Skeletal muscle satellite cell (primary cell): ENCODE measurements around the gene KRTAP5-11.
"Not testable (repeated sequence)": the region's sequence is repeated elsewhere in the genome, so short reads cannot be mapped to it uniquely, and the experiment has no call there.

ENCODE experiments used
- H3K27me3 ChIP-seq: 2 replicates; pipeline ENCODE4 v1.7.0; 2013; ENCODE audit warnings: low read length; ENCODE audit not compliant: control insufficient read depth, insufficient read depth
- H3K36me3 ChIP-seq: 2 replicates; pipeline ENCODE4 v1.7.0; 2013; ENCODE audit warnings: mild to moderate bottlenecking, control low read depth, low read length; ENCODE audit not compliant: insufficient read depth
- H3K4me1 ChIP-seq: 2 replicates; pipeline ENCODE4 v1.7.0; 2013; ENCODE audit warnings: low read length; ENCODE audit not compliant: control insufficient read depth, insufficient read depth
- H3K4me2 ChIP-seq: 2 replicates; pipeline ENCODE4 v1.7.0; 2013; ENCODE audit warnings: mild to moderate bottlenecking, low read length
- H3K4me3 ChIP-seq: 2 replicates; pipeline ENCODE4 v1.7.0; 2013; ENCODE audit warnings: low read length
- H3K9ac ChIP-seq: 2 replicates; pipeline ENCODE4 v1.7.0; 2013; ENCODE audit warnings: mild to moderate bottlenecking, low read depth, low read length, moderate library complexity
- H3K9me3 ChIP-seq: replicated peaks from 2 replicates; pipeline ENCODE4 v1.7.0; 2013; ENCODE audit warnings: mild to moderate bottlenecking, control low read depth, low read length

Gene KRTAP5-11

DNA sequence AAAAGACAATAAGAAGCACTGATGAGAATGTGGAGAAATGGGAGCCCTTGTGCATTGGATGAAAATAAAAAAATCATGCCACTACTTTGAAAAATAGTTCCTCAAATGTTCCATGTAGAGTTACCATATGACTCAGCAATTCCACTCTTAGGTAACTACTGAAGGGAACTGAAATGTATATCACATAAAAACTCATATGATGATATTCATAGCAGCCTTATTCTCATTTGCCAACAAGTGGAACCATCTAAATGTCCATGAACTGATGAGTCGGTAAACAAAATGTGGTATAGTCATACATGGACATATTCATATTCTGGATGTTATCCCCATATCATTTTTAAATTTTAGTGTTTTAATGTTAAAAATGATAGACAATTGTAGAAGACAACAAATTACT lies 31.0 kb downstream of the KRTAP5-11 start:
- H3K9me3 ChIP-seq, result no peaks in the 10 kb centered on the region
- H3K4me1 ChIP-seq, result no peaks in the 10 kb centered on the region
- H3K27me3 ChIP-seq, result peaks cover 33% of the 10 kb centered on the region
- H3K9ac ChIP-seq, result no peak overlapping the region
- H3K4me2 ChIP-seq, result no peak overlapping the region
- H3K4me3 ChIP-seq, result no peak overlapping the region
- no peaks in the 10 kb centered on the region for H3K36me3 ChIP-seq

DNA sequence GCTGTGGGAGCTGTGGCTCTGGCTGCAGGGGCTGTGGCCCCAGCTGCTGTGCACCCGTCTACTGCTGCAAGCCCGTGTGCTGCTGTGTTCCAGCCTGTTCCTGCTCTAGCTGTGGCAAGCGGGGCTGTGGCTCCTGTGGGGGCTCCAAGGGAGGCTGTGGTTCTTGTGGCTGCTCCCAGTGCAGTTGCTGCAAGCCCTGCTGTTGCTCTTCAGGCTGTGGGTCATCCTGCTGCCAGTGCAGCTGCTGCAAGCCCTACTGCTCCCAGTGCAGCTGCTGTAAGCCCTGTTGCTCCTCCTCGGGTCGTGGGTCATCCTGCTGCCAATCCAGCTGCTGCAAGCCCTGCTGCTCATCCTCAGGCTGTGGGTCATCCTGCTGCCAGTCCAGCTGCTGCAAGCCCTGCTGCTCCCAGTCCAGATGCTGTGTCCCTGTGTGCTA lies 33.9 kb downstream of the KRTAP5-11 start:
- H3K9me3 ChIP-seq, result no peaks in the 10 kb centered on the region
- no peaks in the 10 kb centered on the region for H3K4me1 ChIP-seq
- H3K9ac ChIP-seq, result no peak overlapping the region
- H3K36me3 ChIP-seq, result no peaks in the 10 kb centered on the region
- H3K27me3 ChIP-seq, result peaks cover 29% of the 10 kb centered on the region
- no peak overlapping the region for H3K4me3 ChIP-seq
- H3K4me2 ChIP-seq, result no peak overlapping the region

DNA sequence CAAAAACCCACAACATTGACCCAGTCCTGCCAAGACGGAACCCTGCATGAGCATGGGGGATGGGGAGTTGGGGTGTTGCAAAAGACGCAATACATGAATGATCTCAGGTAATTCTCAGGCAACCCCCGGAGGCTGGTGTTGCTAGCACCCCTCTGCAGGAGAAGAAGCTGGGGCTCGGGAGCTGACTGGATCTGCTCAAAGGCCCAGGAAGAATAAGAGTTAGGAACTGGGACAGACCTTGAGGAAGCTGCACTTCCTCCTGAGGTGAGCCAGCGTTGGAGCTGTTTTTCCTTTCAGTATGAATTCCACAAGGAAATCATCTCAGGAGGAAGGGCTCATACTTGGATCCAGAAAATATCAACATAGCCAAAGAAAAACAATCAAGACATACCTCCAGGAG lies 34.6 kb downstream of the KRTAP5-11 start, which contains the start of gene KRTAP5-9:
TSS of gene KRTAP5-9 (plus strand) at position 301 of the 400 bp plus-strand sequence. CDS start 238 bp downstream, outside the sequence.
- no peak within 1 kb of the TSS for H3K4me2 ChIP-seq
- H3K36me3 ChIP-seq, result no peaks in the 10 kb centered on the region
- no peak within 1 kb of the TSS for H3K4me3 ChIP-seq
- no peaks in the 10 kb centered on the region for H3K4me1 ChIP-seq
- peaks cover 29% of the 10 kb centered on the region for H3K27me3 ChIP-seq
- H3K9me3 ChIP-seq, result no peaks in the 10 kb centered on the region
- H3K9ac ChIP-seq, result no peak within 1 kb of the TSS

DNA sequence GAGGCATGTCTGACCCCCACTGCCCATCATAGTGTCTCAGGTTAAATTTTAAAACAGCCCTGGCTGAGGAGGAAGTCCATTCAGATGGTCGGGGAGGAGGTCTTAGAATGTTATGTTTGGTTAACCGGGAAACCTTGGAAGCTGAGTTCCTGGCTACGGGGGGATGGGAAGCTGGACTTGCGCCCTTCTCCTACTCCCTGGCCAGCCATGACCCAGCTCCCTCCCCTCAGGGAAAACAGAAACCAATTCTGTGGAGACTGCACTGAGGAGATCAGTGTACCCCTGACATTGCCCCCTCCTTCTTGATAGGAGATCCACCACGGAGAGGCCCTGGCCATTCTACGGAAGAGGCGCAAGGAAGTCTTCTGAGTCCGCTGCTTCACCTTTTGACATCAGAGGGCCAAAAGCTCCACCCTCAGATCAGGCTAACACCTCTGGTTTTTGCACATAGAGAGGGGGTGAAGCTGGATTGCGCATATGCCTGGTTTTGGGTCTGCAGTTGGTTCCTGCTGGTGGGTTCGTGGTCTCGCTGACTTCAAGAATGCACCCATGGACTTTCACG lies 37.2 kb downstream of the KRTAP5-11 start:
- no peaks in the 10 kb centered on the region for H3K9me3 ChIP-seq
- H3K4me2 ChIP-seq, result no peak overlapping the region
- H3K27me3 ChIP-seq, result peaks cover 19% of the 10 kb centered on the region
- no peak overlapping the region for H3K9ac ChIP-seq
- H3K4me1 ChIP-seq, result no peaks in the 10 kb centered on the region
- H3K36me3 ChIP-seq, result no peaks in the 10 kb centered on the region
- no peak overlapping the region for H3K4me3 ChIP-seq

DNA sequence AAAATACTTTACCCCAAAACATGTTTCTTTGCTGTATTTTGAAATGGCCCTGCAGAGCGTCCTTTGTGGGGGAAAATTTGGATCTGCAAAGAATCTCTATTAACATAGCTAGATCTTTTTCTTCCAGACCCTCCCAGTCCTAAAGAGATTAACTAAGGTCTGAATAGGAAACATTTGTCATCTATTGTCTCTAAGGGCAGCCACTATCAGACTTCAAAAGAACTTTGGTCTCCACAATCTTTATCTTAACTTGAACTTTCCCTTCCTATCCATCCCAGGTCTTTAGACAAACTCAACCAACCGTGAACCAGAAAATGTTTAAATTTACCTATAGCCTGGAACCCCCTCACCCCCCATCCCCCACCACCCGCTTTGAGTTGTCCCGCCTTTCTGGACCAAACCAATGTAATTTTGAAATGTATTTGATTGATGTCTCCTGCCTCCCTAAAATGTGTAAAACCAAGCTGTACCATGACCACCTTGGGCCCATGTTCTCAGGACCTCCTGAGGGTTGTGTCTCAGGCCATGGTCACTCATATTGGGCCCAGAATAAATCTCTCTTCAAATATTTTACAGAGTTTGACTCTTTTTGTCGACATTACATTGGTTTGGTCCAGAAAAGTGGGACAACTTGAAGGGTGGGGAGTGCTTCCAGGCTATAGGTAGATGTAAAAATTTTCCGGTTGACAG lies 38.0 kb downstream of the KRTAP5-11 start:
- peaks cover 11% of the 10 kb centered on the region for H3K27me3 ChIP-seq
- no peaks in the 10 kb centered on the region for H3K4me1 ChIP-seq
- H3K4me2 ChIP-seq, result no peak overlapping the region
- no peaks in the 10 kb centered on the region for H3K36me3 ChIP-seq
- H3K9ac ChIP-seq, result no peak overlapping the region
- H3K4me3 ChIP-seq, result no peak overlapping the region
- H3K9me3 ChIP-seq, result no peaks in the 10 kb centered on the region

DNA sequence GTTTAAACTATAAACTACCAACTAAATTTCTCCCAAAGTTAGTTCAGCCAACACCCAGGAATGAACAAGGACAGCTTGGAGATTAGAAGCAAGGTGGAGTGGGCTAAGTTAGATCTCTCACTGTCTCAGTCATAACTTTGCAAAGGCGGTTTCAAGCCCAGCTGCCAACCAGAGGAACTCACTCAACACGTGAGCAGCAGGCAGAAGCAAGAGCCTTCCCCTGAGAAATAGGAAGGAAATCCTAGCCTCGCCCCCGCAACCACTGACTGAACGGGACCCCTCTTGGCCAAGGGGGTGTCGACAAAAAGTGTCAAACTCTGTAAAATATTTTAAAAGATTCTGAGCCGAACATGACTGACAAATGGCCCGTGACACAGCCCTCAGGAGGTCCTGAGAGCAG lies 38.8 kb downstream of the KRTAP5-11 start:
- H3K4me3 ChIP-seq, result no peak overlapping the region

DNA sequence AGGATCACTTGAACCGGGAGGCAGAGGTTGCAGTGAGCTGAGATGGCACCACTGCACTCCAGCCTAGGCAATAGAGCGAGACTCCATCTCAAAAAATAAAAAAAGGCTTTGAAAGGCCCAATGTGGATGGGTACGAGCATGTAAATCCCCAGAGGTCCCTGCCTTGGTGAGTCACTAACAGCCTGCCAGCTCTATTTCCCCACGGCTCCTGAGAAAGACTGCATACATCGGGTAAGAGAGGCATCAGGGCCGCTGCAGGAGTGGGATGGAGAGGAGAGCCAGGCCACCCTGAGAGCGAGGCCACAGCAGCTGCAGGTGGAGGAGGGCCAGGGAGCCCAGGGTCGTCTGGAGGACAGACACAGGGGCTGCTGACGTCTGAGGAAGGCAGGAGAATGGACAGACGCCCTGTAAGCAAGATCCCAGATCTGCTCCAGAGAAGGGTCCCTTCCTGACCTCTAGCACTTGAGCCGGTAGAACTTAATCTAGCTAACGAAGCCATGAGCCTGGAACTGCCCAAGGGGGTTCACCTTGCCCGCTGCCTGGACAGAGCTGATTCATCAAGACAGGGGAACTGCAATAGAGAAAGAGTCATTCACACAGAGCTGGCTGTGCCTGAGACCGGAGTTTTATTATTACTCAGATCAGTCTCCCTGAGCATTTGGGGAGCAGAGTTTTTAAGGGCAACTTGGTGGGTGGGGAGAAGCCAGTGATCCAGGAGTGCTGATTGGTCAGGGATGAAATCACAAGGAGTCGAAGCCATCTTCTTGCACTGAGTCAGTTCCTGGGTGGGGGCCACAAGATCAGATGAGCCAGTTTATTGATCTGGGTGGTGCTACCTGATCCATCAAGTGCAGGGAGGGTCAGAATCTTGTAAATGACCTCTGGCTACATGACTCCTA lies 39.5 kb downstream of the KRTAP5-11 start:
- Histone ChIP-seq H3K9ac (no peak overlapping the region), H3K4me2 (no peak overlapping the region), H3K27me3 (no peaks in the 10 kb centered on the region), H3K4me1 (no peaks in the 10 kb centered on the region), H3K36me3 (no peaks in the 10 kb centered on the region), H3K4me3 (no peak overlapping the region), H3K9me3 (no peaks in the 10 kb centered on the region)

More for the DNA sequence above, 38.8 kb downstream of the KRTAP5-11 start:
- peaks cover 3% of the 10 kb centered on the region for H3K27me3 ChIP-seq
- H3K4me1 ChIP-seq, result no peaks in the 10 kb centered on the region
- no peak overlapping the region for H3K9ac ChIP-seq
- no peak overlapping the region for H3K4me2 ChIP-seq
- no peaks in the 10 kb centered on the region for H3K36me3 ChIP-seq
- no peaks in the 10 kb centered on the region for H3K9me3 ChIP-seq

DNA sequence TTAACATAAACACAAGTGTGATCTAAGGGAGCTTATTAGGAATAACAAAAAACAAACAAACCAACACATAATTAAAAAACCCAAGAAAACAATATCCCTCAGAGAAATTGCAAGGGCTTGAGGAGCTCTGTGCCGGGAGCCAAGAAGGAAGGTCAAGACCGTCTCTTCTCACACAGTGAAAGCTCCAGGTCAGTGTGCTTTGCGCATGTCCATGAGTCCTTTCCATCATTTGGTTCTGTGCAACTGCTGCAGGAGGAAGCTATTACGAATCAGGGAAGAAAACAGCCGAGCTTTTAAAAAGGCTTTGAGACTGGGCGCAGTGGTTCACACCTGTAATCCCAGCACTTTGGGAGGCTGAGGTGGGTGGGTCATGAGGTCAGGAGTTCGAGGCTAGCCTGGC lies 40.3 kb downstream of the KRTAP5-11 start:
- no peak overlapping the region for H3K9ac ChIP-seq
- H3K27me3 ChIP-seq, result no peaks in the 10 kb centered on the region
- no peaks in the 10 kb centered on the region for H3K4me1 ChIP-seq
- no peaks in the 10 kb centered on the region for H3K9me3 ChIP-seq
- H3K4me2 ChIP-seq, result no peak overlapping the region
- no peaks in the 10 kb centered on the region for H3K36me3 ChIP-seq
- no peak overlapping the region for H3K4me3 ChIP-seq

DNA sequence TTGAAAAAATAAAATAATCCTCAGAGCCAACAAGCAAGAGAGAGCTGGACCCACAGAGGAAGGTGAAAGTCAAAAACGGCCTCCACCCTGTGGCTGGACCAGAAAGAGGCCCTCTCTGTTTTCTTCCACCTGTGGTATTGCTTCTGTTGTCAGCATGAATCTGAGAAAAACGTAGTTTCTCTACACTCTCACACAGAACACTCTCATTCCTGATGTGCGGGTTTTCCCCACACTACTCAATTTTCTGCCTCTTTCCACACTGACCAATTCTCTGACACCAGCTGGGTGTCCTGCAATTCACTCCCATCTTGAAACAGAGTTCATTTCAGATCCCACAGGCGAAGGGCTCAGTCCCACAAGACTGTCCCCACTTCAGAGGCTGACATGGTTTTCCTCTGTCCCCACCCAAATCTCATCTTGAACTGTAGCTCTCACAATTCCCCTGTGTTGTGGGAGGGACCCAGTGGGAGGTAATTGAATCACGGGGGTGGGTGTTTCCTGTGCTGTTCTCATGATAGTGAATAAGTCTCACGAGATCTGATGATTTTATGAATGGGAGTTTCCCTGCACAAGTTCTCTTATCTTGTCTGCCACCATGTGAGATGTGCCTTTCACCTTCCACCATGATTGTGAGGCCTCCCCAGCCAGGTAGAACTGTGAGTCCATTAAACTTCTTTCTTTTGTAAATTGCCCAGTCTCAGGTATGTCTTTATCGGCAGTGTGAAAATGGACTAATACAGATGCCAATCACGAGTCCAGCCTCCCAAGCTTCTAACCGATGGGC lies 42.0 kb downstream of the KRTAP5-11 start:
- not testable (repeated sequence) for H3K9me3 ChIP-seq, H3K9ac ChIP-seq, H3K36me3 ChIP-seq, H3K4me3 ChIP-seq, H3K4me2 ChIP-seq, H3K4me1 ChIP-seq, H3K27me3 ChIP-seq

DNA sequence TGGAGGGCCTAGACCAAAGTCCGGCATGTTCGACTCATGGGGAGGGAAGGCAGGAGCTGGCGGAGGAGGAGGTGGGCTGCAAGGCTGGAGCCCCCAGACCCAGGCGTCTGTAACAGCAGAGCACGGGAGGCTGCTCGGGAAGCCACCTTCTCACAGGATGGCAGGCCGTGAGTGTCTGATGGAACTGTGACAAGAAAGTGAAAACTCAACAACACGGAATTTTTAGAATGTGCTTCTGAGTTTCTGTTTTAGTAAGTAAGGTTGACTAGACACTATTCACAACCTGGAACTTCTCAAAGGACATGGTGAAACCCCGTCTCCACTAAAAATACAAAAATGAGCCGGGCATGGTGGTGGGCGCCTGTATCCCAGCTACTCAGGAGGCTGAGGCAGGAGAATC lies 42.7 kb downstream of the KRTAP5-11 start:
- H3K4me3 ChIP-seq, H3K27me3 ChIP-seq, H3K9me3 ChIP-seq, H3K4me1 ChIP-seq, H3K36me3 ChIP-seq, H3K4me2 ChIP-seq, H3K9ac ChIP-seq: not testable (repeated sequence)

DNA sequence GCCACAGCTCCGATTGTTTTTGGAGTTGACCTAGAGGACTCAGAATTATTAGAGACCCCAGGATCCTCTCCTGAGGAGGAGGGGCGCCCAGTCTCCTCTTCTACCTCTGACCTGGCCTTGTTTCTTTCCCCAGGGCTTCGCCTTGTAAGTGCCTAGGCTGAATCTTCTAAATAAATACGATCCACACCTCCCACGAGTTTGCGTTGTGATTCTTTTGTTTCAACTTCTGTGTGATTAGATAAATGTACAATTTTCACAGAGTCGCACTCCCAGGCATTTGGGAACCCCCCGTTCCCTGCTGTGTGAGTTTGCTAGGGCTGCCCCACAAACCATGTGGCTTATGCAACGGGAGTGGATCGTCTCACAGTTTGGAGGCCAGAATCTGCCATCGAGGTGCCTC lies 43.7 kb downstream of the KRTAP5-11 start:
- Histone ChIP-seq H3K4me2 (no peak overlapping the region), H3K4me1 (no peaks in the 10 kb centered on the region)

More for the DNA sequence above, 43.7 kb downstream of the KRTAP5-11 start:
- Histone ChIP-seq H3K9me3 (no peaks in the 10 kb centered on the region), H3K4me3 (no peak overlapping the region), H3K9ac (no peak overlapping the region), H3K27me3 (no peaks in the 10 kb centered on the region), H3K36me3 (no peaks in the 10 kb centered on the region)
